CD4-positive, alpha-beta T cell treated with Interferon alpha-2 for 1 hour (primary cell): Measurements from ENCODE around the gene BSX.

Source experiments
- DNase-seq, 2 donors: peaks; one replicate each; pipeline ENCODE4 v3.0.0-alpha.2; 2020 to 2022

The BSX gene

GRCh38 chr11:122951211-122951610 lies 30.4 kb downstream of the BSX start:
- no peak for DNase-seq

- no peak for DNase-seq
These were observed 43.1 kb downstream of the BSX start for GRCh38 chr11:122938557-122938956.

- no peak for DNase-seq
These were observed 43.7 kb downstream of the BSX start for GRCh38 chr11:122937983-122938382.

- DNase-seq: no peak
These were observed 48.2 kb downstream of the BSX start for GRCh38 chr11:122933416-122933815.

- no peak for DNase-seq
These were observed 50.1 kb downstream of the BSX start for GRCh38 chr11:122931510-122931909.
